HCT116 (cell line): Measurements from ENCODE around the gene MAP3K7CL. TPM values are rescaled to one million over a fixed set of nuclear protein-coding genes. Genes with fewer than 3 reads are reported as not detected.

Source experiments
- ATAC-seq: fragments of 200-7000 bp; cut with Tn5 transposase; 2 replicates; pipeline ENCODE4 v1.9.1; 2020; ENCODE audit warnings: mild to moderate bottlenecking, moderate library complexity
- BruUV-seq: library from RNA; stranded (reverse); fragments of 400-500 nt; replicated peaks from 2 replicates; lab custom pipeline; 2021; lab: Mats Ljungman, UMichigan
- CTCF ChIA-PET: fragments of 300-600 bp; sonication (Branson Sonifier 250); formaldehyde crosslinking; loops from one replicate; lab custom pipeline; 2021; ENCODE audit warnings: antibody characterized with exemption; lab: Charles Lee
- POLR2A ChIA-PET: fragments of 300-600, 350-600 bp; sonication (Branson Sonifier 250); formaldehyde crosslinking; loops from one replicate; lab custom pipeline; 2021; ENCODE audit warnings: antibody characterized with exemption; lab: Charles Lee
- RAD21 ChIA-PET, 2 experiments: fragments of 300-600 bp; sonication (Branson Sonifier 250); formaldehyde crosslinking; loops; one replicate each; lab custom pipeline; 2023; ENCODE audit warnings: low total read pairs in 2 of 2; ENCODE audit not compliant: uncharacterized antibody in 2 of 2, unreplicated experiment in 2 of 2, low non-redundant PET in 1 of 2; lab: Charles Lee
- DNase-seq: peaks from one replicate; pipeline ENCODE4 v3.0.0-alpha.2; 2010; ENCODE audit warnings: low read depth, low spot score
- H2AFZ ChIP-seq: fragments of 200-600 bp; shearing (Covaris generic), sonication (generic); 2 replicates; pipeline ENCODE4 v1.6.1; 2017; ENCODE audit warnings: low read depth, mixed run types, mixed read lengths, antibody characterized with exemption, low read length; ENCODE audit not compliant: poor library complexity, severe bottlenecking
- H3K27ac ChIP-seq: 2 replicates; pipeline ENCODE4 v1.5.1; 2012; ENCODE audit warnings: low read depth, low read length
- H3K27me3 ChIP-seq: fragments of 200-600 bp; sonication (generic); 2 replicates; pipeline ENCODE4 v1.6.1; 2016; ENCODE audit warnings: mixed run types, low read length, mixed read lengths; ENCODE audit not compliant: insufficient read depth
- H3K36me3 ChIP-seq, 2 experiments: fragments of 200-500 bp in 1 of 2; fragments of 200-600 bp in 1 of 2; sonication (Bioruptor generic) in 1 of 2; sonication (generic) in 1 of 2; 2 replicates each; pipeline versions ENCODE4 v1.5.1 to v1.6.1; 2014 to 2016; ENCODE audit warnings: low read length in 2 of 2, inconsistent platforms in 1 of 2, mixed read lengths in 1 of 2, mixed run types in 1 of 2; ENCODE audit not compliant: insufficient read depth in 2 of 2, control insufficient read depth in 1 of 2
- H3K4me1 ChIP-seq, 2 experiments: fragments of 200-600 bp in 1 of 2; sonication (generic) in 1 of 2; 2 replicates each; pipeline versions ENCODE4 v1.5.1 to v1.6.1; 2012 to 2017; ENCODE audit warnings: low read length in 2 of 2, inconsistent platforms in 1 of 2, mild to moderate bottlenecking in 1 of 2, mixed read lengths in 1 of 2, mixed run types in 1 of 2, moderate library complexity in 1 of 2; ENCODE audit not compliant: insufficient read depth in 2 of 2, control insufficient read depth in 1 of 2
- H3K4me2 ChIP-seq: fragments of 200-600 bp; sonication (generic); 2 replicates; pipeline ENCODE4 v1.6.1; 2017; ENCODE audit warnings: mixed run types, low read length, mixed read lengths
- H3K4me3 ChIP-seq, 2 experiments: fragments of 200-600 bp in 1 of 2; sonication (generic) in 1 of 2; replicated peaks in 1 of 2; 2 replicates each; pipeline ENCODE4 v1.5.1; 2011 to 2016; ENCODE audit warnings: low read length in 2 of 2, control low read depth in 1 of 2, low read depth in 1 of 2, mild to moderate bottlenecking in 1 of 2, mixed read lengths in 1 of 2, mixed run types in 1 of 2
- H3K79me2 ChIP-seq: fragments of 200-600 bp; sonication (generic); 2 replicates; pipeline ENCODE4 v1.6.1; 2017; ENCODE audit warnings: mild to moderate bottlenecking, mixed run types, low read length, moderate library complexity, mixed read lengths; ENCODE audit not compliant: insufficient read depth
- H3K9ac ChIP-seq: fragments of 200-600 bp; sonication (generic); 2 replicates; pipeline ENCODE4 v1.6.1; 2016; ENCODE audit warnings: low read length, mixed read lengths
- H3K9me2 ChIP-seq: fragments of 200-600 bp; sonication (generic), shearing (Covaris generic); 2 replicates; pipeline ENCODE4 v1.6.1; 2017; ENCODE audit warnings: mixed run types, mild to moderate bottlenecking, moderate library complexity; ENCODE audit not compliant: insufficient read depth
- H3K9me3 ChIP-seq, 2 experiments: fragments of 200-500 bp in 1 of 2; fragments of 200-600 bp in 1 of 2; sonication (Bioruptor generic) in 1 of 2; sonication (generic) in 1 of 2; 2 replicates each; pipeline ENCODE4 v1.6.1; 2014 to 2017; ENCODE audit warnings: low read length in 2 of 2, mixed read lengths in 2 of 2, inconsistent platforms in 1 of 2, low read depth in 1 of 2, mild to moderate bottlenecking in 1 of 2, mixed run types in 1 of 2, moderate library complexity in 1 of 2; ENCODE audit not compliant: control insufficient read depth in 1 of 2, insufficient read depth in 1 of 2
- H4K20me1 ChIP-seq: fragments of 200-600 bp; sonication (generic), shearing (Covaris generic); 2 replicates; pipeline ENCODE4 v1.6.1; 2017; ENCODE audit warnings: mixed run types, mild to moderate bottlenecking, moderate library complexity; ENCODE audit not compliant: insufficient read depth
- CEBPB ChIP-seq: IDR thresholded peaks from 2 replicates; pipeline ENCODE4 v1.6.1; 2012; ENCODE audit warnings: low read depth
- EZH2 ChIP-seq: fragments of 200-600 bp; sonication (generic); IDR thresholded peaks from 2 replicates; pipeline ENCODE4 v1.6.1; 2017; ENCODE audit warnings: antibody characterized with exemption, mixed run types
- FOSL1 ChIP-seq: IDR thresholded peaks from 2 replicates; pipeline ENCODE4 v1.6.1; 2012; ENCODE audit warnings: low read depth
- JUND ChIP-seq: IDR thresholded peaks from 2 replicates; pipeline ENCODE4 v1.6.1; 2012
- POLR2A ChIP-seq: IDR thresholded peaks from 2 replicates; pipeline ENCODE4 v1.7.0; 2011; ENCODE audit warnings: borderline replicate concordance; ENCODE audit not compliant: insufficient read depth, insufficient read length; ENCODE audit errors: extremely low read depth
- POLR2AphosphoS5 ChIP-seq: IDR thresholded peaks from 2 replicates; pipeline ENCODE4 v1.6.1; 2011; ENCODE audit warnings: mild to moderate bottlenecking, low read depth, low read length, moderate library complexity
- RAD21 ChIP-seq: IDR thresholded peaks from 2 replicates; pipeline ENCODE4 v1.6.1; 2012; ENCODE audit warnings: low read depth, mild to moderate bottlenecking
- SIN3A ChIP-seq: IDR thresholded peaks from 2 replicates; pipeline ENCODE4 v1.6.1; 2012; ENCODE audit warnings: low read depth
- SRF ChIP-seq: IDR thresholded peaks from 2 replicates; pipeline ENCODE4 v1.6.1; 2012; ENCODE audit warnings: low read depth
- TCF7L2 ChIP-seq: IDR thresholded peaks from 2 replicates; pipeline ENCODE4 v1.7.0; 2011; ENCODE audit warnings: borderline replicate concordance, inconsistent platforms; ENCODE audit not compliant: insufficient read depth, insufficient read length; ENCODE audit errors: extremely low read depth
- intact Hi-C: fragments of 100-400 bp; cut with micrococcal nuclease; formaldehyde crosslinking; loops from 2 replicates; pipeline ENCODE4 v1.10.0; 2022
- total RNA-seq: library from RNA; stranded (reverse); gene quantifications from one replicate; pipeline ENCODE4 v1.2.1, GENCODE V29; 2021; ENCODE audit not compliant: unreplicated experiment
- TF ChIP-seq, protein P1 (sequence below), 3 experiments: fragments of 200-600 bp in 1 of 3; sonication (generic) in 1 of 3; IDR thresholded peaks in 2 of 3; conservative IDR thresholded peaks in 1 of 3; 2 replicates each; pipeline ENCODE4 v1.5.1; 2012 to 2017; ENCODE audit warnings: low read depth in 2 of 3, low read length in 2 of 3, antibody characterized with exemption in 1 of 3, borderline replicate concordance in 1 of 3, control low read depth in 1 of 3, mild to moderate bottlenecking in 1 of 3, mixed read lengths in 1 of 3, mixed run types in 1 of 3, moderate library complexity in 1 of 3; ENCODE audit not compliant: insufficient read depth in 1 of 3
- TF ChIP-seq, protein P2 (sequence below): IDR thresholded peaks from 2 replicates; pipeline ENCODE4 v1.6.1; 2012

The MAP3K7CL gene
- total RNA-seq, 1 experiment from 2014 or later: 0.57 TPM

DNA sequence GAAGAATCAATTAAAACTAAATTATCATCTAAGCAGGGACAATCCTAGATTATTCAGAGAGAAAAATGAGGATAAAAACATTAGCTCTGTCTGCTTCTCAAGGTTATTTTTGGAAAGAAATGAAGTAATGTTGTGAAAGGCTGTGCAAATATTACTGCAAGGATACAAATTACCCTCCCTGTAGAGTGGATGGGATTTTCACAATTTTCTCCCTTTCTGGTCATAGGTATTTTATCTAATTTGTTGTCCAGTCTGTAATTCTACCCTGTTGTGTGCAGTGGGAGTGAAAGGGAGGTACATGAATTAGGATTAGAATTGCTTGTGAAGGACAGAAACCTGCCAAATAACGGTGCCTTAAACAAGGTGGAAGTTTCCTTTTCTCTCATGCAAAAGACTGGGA is 54.7 kb downstream of the MAP3K7CL start:
- H2AFZ ChIP-seq: no peak overlapping the region
- H3K9me3 ChIP-seq: no peaks in the 10 kb centered on the region
- DNase-seq: no peak
- H3K4me1 ChIP-seq: peaks cover 25 to 60% of the 10 kb centered on the region in 2 experiments
- ChIA-PET POLR2A (no interaction called here), CTCF (no interaction called here), RAD21 (no interaction called here)
- no peaks in the 10 kb centered on the region for H3K36me3 ChIP-seq
- no TSS peak for BruUV-seq
- no peak overlapping the region for H3K27ac ChIP-seq
- H3K79me2 ChIP-seq: no peaks in the 10 kb centered on the region
- no peak overlapping the region for H3K4me2 ChIP-seq
- no peak overlapping the region for H3K9ac ChIP-seq
- intact Hi-C loops: no loop called here
- H4K20me1 ChIP-seq: no peaks in the 10 kb centered on the region
- no peak for ATAC-seq
- no peaks in the 10 kb centered on the region for H3K27me3 ChIP-seq
- H3K4me3 ChIP-seq: no peak overlapping the region
- TF ChIP-seq SRF: no peak
- no peak for TF ChIP-seq POLR2A
- TF ChIP-seq SIN3A: no peak
- no peak for TF ChIP-seq CEBPB
- H3K9me2 ChIP-seq: no peaks in the 10 kb centered on the region

DNA sequence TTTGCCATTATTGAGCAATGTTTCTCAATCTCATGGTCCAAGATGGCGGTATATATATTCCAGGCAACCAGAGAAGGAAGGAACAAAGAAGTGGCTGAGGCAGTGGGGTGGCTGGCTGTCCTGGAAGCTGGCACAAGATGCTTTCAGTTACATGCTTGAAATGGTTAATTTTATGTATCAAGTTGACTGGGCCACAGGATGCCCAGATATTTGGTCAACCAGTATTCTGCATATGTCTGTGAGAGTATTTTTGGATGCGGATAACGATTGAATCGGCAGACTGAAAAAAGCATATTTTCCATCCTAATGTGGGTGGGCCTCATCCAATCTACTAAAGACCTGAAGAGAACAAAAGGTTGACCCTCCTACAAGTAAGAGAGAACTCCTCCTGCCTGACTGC is 55.2 kb downstream of the MAP3K7CL start:
- H4K20me1 ChIP-seq: no peaks in the 10 kb centered on the region
- BruUV-seq: no TSS peak
- peaks cover 25 to 60% of the 10 kb centered on the region in 2 experiments for H3K4me1 ChIP-seq
- H2AFZ ChIP-seq: no peak overlapping the region
- RAD21 ChIA-PET: no interaction called here
- TF ChIP-seq TCF7L2 (no peak), CEBPB (no peak), RAD21 (no peak), POLR2A (no peak), JUND (no peak), SIN3A (no peak), EZH2 (no peak), POLR2AphosphoS5 (no peak), FOSL1 (no peak)
- TF ChIP-seq, protein P1, sequence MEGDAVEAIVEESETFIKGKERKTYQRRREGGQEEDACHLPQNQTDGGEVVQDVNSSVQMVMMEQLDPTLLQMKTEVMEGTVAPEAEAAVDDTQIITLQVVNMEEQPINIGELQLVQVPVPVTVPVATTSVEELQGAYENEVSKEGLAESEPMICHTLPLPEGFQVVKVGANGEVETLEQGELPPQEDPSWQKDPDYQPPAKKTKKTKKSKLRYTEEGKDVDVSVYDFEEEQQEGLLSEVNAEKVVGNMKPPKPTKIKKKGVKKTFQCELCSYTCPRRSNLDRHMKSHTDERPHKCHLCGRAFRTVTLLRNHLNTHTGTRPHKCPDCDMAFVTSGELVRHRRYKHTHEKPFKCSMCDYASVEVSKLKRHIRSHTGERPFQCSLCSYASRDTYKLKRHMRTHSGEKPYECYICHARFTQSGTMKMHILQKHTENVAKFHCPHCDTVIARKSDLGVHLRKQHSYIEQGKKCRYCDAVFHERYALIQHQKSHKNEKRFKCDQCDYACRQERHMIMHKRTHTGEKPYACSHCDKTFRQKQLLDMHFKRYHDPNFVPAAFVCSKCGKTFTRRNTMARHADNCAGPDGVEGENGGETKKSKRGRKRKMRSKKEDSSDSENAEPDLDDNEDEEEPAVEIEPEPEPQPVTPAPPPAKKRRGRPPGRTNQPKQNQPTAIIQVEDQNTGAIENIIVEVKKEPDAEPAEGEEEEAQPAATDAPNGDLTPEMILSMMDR (IDR thresholded peaks at IDR 0.05 in 2 of 3, conservative IDR thresholded peaks at IDR 0.05 in 1 of 3; ENCODE audit: borderline replicate concordance in 1 of 3, insufficient read depth in 1 of 3, low read depth in 2 of 3, low read length in 2 of 3): no peak
- TF ChIP-seq, protein P2, sequence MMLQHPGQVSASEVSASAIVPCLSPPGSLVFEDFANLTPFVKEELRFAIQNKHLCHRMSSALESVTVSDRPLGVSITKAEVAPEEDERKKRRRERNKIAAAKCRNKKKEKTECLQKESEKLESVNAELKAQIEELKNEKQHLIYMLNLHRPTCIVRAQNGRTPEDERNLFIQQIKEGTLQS: no peak
- DNase-seq (no peak), ATAC-seq (no peak)
- H3K36me3 ChIP-seq: no peaks in the 10 kb centered on the region
- no peak overlapping the region for H3K9ac ChIP-seq
- H3K79me2 ChIP-seq: no peaks in the 10 kb centered on the region
- H3K9me3 ChIP-seq: no peaks in the 10 kb centered on the region
- intact Hi-C loops: no loop called here
- no peak overlapping the region for H3K4me3 ChIP-seq
- no peak overlapping the region for H3K27ac ChIP-seq
- no peak overlapping the region for H3K4me2 ChIP-seq
- no peaks in the 10 kb centered on the region for H3K9me2 ChIP-seq
- no peaks in the 10 kb centered on the region for H3K27me3 ChIP-seq
- CTCF ChIA-PET: no interaction called here
- POLR2A ChIA-PET: no interaction called here
